Measurements from ENCODE around the gene IL33.
A peak's percentile ranks its signal among the peaks of the same experiment; 100 is the strongest.

IL33 gene

DNA sequence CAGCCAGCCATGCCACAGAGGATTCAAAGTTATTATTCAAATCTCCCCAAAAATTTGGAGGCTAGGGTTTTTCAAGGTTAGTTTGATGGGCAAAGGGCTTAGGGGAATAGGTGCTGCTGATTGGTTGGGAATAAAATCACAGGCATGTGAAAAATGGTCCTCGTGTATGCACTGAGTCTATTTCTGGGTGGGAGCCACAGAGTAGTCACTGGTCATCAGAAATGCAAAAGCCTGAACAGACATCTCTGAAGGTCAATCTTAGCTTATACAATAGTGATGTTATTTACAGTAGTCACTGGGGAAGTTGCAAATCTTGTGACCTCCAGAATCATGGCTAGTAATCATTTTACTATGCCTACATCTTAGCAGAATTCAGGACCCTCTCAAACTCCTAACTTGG, 1.3 kb downstream of the IL33 start:
- DNase-seq (ENCODE audit: low read depth in 4 of 4, low spot score in 1 of 4), result no peak

DNA sequence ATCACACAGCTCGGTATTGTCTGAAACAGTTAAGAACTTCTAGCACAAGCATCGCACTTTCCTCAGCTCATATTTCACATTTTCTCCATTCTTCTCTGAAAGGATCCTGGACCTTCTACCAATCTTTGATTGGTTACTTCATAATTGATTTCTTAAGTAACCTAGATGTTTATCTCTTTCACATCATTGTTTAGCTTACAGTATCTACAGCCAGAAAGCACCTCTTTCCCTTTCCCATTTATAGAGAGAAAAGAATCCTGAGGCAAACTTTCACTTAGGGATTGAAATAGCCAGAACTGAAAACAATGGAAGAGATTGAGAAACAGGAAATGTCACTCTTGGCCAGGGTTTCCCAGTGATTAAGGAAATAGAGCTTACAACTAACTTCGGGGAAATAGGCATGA, 2.5 kb downstream of the IL33 start:
- DNase-seq (ENCODE audit: low read depth in 4 of 4, low spot score in 1 of 4), result no peak

DNA sequence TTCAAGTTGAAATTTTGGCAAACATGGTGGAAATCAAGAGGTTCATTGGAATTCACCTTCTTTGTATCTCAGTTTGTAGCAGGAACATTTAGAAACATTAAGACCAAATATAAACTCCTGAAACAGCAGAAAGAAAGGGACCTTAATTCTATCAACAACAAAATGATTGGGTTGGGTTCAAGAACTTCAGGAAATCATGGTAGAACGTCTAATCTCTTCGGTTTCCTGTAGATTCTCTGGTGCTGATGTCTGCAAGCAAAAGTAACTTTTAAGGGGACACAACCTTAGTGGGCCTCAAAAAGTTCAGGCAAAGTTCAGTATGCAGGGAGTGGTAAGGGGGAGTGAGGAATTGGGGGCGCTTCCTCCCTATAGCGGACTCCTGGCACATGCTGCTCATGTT, 3.4 kb downstream of the IL33 start:
- DNase-seq (ENCODE audit: low read depth in 4 of 4, low spot score in 1 of 4), result no peak

DNA sequence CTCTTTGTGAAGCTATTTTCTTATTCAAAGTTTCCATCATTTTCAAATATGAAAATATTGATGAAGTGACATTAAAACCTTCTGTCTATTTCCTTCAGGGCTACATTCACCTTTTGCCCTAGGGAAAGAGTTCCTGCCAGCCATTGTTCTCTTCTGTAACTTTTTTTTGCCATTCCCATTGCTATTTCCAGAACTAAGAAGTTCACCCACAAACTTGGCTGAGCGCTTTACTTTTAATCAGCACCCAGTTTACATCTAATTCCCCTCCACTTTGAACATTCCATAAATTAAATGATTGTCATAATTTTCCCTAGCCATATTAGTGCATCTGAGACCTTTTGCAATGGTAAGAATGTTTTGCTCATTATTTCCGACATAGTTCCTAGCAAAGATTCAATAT, 4.4 kb downstream of the IL33 start:
- DNase-seq (ENCODE audit: low read depth in 4 of 4, low spot score in 1 of 4), result no peak

DNA sequence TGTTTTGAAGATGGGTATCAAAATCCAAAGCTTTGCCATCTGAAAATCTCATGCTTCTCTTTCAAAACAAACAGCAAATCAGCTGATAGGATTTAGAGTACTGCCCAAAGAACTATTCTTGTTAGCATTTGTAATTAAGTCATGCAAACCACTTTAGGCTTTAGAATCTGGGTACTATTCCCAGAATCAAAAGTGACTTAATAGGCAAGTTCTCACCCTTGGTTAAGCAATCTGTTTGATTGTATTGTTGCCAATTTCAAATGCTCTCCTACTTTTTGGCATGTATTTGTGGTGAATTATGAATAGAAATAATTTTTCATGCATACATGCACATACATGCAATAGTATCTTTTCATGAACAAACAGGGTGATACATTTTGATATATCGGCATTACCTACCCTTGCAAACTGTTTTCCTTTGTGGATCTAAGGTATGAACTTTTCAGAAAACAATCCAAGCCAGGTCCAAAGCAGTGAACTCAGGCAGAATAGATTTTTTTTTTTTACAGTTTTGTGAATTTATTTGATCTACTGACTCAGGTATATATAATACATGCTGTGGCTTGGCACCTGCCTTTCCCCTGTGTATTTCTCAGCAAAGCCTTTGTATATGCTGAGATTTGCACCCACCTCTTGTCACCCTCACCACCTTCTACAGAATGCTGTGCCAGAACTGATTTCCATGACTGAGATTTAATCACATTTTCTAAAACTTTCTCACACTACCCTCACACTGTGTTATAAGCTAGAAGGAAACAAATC, 9.0 kb downstream of the IL33 start:
- no peak for DNase-seq (ENCODE audit: low read depth in 4 of 4, low spot score in 1 of 4)

DNA sequence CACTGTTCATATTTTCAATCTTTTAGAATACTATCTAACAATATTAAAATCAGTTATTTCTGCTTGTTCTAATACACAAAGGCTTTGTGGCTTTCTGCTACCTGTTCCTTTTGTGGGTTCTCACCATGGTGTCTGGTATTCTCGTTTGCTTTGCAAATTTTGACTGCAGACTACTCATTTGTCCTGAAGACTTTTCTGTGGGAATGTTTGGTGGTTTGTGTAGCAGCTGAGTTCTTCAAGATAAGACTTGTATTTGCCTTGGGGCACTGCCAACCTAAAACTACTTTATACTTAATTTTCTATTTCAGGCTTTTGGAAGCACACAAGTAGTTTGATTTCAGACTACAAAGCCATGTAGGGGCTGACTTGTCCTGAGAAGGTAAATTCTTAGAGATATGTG, 11.1 kb downstream of the IL33 start:
- DNase-seq (ENCODE audit: low read depth in 4 of 4, low spot score in 1 of 4), result no peak

DNA sequence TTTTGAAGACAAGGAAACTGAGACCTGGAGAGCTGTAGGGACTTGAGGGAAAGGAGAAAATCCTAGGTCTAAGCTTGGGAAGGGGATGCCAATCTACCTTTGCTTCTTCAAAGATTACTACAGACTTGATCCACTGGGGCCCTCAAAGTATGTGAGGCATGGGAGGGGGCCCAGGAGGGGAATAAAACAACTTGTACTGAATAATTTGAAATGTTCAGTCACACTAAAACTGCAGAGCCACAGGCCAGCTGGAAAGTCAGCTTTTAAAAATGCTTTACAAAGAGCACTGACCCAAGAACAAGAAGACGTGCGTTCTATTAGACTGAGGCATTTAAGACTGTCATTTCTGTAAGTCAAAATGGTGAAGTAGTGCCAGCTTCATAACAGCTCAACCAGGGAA, 13.6 kb downstream of the IL33 start:
- DNase-seq (ENCODE audit: low read depth in 4 of 4, low spot score in 1 of 4), result no peak

DNA sequence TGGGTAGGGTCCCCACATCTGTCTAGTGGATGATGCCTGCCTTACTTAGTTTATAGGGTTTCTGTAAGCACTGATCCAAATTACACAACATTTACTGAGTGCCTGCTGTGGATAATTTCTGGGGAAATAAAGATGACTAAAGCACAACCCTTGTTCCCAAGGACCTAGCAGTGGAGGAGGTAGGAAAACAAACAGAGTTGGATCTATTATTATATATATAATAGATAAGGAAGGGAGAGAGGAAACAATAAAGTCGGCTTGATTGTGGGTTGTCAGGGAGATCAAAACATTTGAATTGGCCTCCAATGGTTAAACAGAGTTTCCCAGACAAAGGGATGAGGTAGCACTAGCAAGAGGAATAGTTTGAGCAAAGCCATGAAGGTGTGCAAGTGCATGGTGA, 14.0 kb downstream of the IL33 start:
- DNase-seq (ENCODE audit: low read depth in 4 of 4, low spot score in 1 of 4), result no peak

DNA sequence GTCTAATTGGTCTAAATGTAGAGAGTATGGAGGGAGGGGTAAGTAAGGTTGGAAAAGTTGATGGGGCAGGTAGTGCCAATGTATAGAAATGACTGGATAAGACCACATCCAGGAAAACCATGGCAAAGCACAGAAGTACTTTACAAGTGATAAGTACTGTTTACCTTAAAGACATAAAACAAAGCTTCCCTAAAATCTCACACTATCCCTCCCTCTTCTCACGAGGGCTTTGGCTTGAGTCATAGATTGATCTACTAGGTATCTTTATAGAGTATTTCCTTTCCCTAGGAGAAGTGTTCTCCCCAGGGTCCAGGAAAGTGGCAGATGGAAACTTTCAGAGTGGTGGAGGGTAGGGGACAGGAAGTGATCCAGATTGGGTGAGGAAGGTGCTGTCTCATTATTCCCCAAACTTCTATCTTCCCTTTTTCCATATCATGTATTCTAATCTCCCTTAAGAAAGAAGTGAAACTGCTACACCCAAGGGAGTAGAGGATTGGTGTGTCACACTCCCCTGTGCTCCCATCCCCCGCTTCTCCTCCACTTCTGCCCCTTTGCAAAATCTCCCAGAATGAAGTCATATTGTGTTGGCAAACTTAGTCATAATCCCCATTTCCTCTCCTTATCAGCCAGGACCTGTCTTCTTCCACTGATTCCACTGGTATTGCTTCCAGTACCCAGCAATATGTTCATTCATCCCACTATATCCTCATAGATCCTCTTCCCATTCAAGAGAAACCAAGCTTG, 14.6 kb downstream of the IL33 start:
- no peak for DNase-seq (ENCODE audit: low read depth in 4 of 4, low spot score in 1 of 4)

DNA sequence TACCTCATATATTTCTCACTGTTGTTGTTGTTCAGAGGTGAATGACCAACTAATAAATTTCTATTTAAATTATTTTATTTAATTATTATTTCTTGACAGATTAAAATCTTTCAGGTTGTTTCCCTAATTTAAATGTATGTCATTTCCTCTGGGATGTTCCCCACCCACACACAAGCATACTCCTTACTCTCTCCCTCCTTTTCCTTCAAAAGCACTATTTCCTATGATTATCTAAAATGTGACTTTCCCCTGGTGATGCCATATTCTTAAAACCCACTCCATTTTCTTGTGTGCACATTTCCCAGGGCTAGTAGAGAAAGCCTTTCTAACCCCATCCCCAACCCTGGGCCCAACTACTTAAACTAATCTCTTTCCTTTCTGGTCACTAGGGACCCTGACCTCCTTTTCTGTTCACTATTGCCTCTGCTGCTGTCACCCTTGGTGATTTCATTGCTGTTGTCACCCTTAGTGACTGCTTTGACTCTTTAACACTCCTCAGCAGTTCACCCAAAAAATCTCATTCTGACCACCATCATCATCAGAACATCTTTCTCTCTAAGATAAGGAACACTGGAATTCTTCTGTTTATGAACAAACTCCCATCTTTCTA, 16.8 kb downstream of the IL33 start:
- no peak for DNase-seq (ENCODE audit: low read depth in 4 of 4, low spot score in 1 of 4)

DNA sequence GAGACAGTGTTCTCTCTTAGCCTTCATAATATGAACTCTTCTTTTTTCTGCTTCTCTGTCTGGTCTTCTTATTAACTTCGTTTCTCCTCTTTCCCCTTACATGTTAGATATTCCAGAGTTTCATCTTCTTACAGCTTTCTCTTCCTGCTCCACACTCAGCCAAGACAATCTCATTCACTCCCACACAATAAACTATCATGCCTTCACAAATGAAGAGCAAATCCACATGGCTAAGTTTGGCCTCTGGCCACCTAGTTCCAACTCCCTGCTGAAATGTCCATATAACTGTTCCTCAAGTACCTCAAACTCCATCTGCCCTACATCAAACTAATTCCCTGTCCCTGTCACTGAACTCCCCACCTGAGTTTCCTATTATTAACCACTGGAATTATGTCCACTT, 18.4 kb downstream of the IL33 start:
- DNase-seq (ENCODE audit: low read depth in 4 of 4, low spot score in 1 of 4), result no peak

DNA sequence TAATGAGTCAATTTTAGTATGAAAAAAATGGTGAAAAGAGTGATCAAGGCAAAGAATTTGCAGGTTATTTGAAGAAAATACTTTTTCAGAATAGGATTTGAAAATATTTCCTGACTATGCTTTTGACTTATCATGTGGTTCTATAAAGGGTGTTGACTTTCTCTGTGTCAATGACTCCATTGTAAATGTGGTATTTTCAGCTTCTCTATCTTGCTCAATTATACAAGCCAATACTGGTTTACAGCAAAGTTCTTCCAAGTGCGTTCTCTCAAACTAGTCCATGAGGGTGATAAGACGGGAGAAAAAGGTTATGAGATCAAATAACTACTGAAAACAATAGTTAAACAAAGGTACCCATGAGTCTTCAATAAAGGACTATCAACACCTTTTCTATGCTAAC, 21.7 kb downstream of the IL33 start:
- no peak for DNase-seq (ENCODE audit: low read depth in 4 of 4, low spot score in 1 of 4)

DNA sequence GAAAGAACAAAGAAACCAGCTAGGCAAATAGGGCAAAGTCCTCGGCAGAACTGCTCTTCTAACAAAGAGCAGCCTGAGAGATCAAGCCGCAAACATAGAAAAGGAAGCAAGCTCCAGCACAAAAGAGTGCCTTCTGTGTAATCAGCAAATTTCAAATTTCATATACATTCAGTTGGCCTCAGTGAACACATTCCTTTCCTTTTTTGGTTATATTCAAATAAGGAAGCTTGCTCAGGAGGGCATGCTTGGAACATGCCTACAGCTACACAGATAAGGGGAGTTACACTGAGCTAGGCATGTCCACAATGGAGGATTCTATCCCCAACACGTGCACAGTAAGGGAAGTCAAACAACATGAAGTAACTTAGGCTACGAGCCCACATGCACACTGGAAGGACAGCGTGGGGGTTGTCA, 23.4 kb downstream of the IL33 start:
- no peak for DNase-seq (ENCODE audit: low read depth in 4 of 4, low spot score in 1 of 4)

DNA sequence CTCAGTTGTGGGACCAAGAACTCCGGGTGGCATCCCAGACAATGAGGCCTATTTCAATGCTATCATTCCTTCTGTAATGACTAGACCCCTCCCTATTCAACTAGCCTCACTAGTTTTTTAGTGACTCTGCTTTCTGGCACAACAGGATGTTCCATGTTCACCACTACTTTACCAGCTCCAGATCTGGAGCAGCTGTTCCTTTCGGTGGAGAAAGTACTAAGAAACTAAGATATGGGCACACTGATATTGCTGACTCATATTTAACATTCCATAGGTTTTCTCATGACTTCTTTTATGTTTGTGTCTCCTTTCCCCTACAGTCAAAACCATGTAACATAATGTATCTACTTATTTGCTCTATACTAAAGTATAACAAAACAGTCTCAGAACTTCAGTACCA, 24.1 kb downstream of the IL33 start:
- no peak for DNase-seq (ENCODE audit: low read depth in 4 of 4, low spot score in 1 of 4)

DNA sequence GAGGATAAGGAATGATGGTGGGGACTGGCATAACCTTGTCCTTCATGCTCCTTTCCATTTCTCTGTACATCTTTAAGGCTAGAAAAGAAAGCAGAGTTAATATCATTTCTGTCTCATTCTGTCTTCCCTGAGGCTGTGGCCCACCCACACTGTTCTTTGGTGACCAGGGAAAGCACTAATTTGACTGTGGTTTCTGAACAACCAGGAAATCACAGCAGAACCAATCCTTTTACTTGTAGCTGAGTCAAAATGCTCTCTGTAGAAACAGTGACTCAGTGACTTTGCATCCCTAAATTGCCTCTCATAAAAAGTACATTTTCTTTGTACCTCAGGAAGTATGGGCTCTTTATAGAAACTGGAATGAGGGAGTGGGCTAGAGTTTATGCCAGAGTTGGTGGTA, 28.1 kb downstream of the IL33 start:
- DNase-seq (ENCODE audit: low read depth in 4 of 4, low spot score in 1 of 4), result peak in 1 of 4 experiments; percentile 13

DNA sequence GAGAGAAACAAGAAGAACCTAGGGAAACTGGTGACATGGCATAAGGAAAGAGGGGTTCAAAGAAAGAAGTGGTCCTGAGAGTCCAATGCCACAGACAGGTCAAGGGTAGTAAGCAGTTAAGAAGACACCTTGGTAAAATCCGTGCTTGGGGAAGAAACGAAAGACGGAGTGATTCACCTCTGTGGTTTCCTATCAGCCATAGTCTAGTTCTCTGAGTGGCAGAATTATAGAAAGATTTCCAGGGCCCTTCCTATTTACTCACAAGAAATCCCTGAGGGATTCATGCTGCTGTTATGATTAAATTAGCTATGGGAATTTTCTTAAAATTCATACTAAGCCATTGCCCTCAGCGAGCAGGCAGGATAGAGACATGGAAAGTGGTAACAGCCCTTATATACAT, 31.7 kb downstream of the IL33 start:
- DNase-seq (ENCODE audit: low read depth in 4 of 4, low spot score in 1 of 4), result no peak

DNA sequence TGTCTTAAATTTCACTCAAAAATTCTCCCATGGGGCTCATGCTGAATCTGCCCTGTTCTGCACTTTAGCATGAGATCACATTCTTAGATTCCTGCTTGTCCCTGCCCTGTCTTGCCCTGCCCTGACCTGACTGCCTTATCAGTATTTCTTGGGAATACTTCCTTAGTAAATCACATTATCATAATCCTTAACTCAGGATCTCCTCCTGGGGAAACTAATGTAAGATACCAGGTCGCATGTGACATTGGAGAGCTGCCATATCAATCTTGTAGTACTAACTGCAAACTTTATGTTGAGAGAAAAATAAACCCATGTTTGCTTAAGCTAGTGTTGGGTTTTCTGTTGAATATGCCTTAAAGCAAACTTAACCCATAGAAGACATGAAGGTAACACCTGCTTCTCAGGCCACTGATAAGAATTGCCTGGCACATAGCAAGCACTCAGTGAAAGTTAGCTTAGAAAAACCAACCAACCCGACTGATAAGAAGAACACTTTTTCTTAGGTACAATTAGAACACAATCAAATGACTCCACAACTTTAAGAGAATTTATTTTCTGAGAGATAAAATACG, 53.3 kb downstream of the IL33 start:
- DNase-seq (ENCODE audit: low read depth in 4 of 4, low spot score in 1 of 4), result no peak

DNA sequence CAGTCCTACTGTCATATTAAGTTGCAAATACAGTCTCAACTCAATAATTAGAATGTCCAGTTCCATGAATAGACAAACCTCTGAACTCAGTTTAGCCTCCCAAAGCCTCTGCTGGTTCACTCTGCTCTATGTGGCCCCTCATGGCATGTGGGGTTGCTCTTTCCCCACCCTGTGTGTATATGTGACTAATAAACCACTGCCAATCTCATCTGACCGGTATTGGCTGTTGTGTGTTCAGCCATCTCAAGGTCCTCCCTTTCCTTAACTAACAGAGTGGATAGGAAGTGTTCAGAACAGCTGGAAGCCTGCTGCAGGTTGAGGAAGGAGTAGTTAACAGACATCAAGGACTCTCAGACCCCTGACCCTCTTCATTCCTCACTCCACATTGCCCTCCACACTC, 55.3 kb downstream of the IL33 start:
- no peak for DNase-seq (ENCODE audit: low read depth in 4 of 4, low spot score in 1 of 4)

DNA sequence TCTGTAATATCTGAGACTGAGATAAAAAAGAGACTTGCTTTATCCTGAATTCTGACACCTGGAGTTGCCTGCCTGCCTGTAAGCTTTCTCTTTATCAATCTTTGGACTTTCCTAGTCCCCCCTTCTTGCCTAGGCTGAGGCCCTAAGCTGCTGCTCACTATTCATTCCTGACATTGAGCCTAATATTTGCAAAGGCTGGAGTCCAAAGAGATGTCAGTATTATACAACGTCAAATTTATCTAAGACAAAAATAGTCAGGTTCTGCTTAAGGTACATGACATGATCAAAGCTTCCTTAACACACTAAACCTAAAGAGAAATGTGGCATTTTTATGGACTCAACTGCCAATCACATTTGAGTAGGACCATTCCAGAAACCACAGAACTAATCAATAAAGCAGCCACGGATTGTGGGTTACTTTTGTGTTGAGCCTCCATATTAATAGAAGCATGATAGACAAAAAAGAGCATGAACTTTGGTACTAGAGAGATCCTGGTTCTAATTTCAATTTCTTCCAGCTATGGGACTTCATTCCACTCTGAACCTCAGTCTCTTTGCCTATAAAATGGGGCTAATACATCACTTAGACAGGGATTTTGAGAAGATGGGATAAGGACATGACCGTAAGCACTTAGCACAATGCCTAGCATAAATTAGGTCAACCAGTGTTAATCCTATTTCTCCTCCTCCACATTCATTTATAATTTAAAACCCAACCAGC, 56.1 kb downstream of the IL33 start:
- no peak for DNase-seq (ENCODE audit: low read depth in 4 of 4, low spot score in 1 of 4)

DNA sequence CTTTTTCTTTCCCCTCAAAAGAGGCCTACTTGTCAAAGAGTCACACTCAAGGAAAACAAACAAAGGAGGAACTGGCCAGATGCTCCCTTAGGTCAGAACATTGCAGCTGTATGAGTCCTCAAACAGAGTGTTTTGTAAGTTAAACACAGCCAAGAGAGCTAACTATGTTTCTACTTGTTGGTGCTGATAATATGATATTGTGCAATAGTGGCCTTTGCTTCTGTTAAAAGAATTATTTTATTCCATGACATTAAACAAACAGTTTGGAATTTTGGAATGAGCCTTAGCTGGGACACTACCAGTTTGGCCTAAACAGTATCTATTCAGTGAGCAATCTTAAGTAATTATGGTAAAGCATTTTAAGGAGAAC, 56.6 kb downstream of the IL33 start:
- DNase-seq (ENCODE audit: low read depth in 4 of 4, low spot score in 1 of 4), result no peak

DNA sequence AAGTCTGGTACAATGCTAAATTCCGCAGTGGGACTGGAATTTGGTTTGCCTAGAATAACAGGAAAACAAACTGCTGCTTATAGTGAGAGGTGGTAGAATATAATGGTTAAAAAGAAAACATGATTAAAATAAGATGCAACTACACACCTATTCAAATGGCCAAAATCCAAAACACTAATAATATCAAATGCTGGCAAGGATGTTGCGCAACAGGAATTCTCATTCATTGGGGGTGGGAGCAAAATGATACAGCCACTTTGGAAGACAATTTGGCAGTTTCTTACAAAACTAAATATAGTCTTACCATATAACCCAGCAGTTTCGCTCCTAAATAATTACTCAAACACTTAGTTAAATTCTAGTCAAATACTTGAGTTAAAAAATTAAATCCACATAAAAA, 61.8 kb downstream of the IL33 start:
- no peak for DNase-seq (ENCODE audit: low read depth in 4 of 4, low spot score in 1 of 4)

DNA sequence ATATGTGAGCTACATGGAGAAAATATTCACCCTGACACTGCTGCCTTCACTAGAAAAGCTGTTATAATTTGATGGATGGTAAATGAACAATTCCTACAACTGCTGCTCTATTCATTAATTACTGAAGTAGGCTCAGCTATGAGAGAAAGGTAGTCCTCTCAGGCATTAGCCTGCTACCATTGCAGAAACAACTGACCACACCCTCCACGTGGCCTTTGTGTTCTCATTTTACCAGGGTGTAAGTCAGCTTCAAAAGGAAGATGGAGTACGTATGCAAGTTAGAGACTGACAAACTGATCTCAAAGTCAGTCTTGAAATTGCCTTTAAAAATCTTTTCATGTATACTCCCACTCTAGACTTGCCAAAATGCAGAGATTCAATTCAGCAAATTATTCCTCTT, 86.3 kb downstream of the IL33 start:
- DNase-seq (ENCODE audit: low read depth in 4 of 4, low spot score in 1 of 4), result no peak

All from stimulated activated CD4-positive, alpha-beta T cell treated with anti-CD3 and anti-CD28 coated beads, Interleukin-1b, Interleukin-23, amount 100 ng/mL, for 24 hours (primary cell).